ENCODE results near the gene OR52W1. TPM values are rescaled to one million over a fixed set of nuclear protein-coding genes. Genes with fewer than 3 reads are reported as not detected.

Gene OR52W1
- total and polyA plus RNA-seq, 10 of the 15 experiments (the other 5 are each of a cell fraction or from before 2014, with no cell fraction given), result not detected

DNA sequence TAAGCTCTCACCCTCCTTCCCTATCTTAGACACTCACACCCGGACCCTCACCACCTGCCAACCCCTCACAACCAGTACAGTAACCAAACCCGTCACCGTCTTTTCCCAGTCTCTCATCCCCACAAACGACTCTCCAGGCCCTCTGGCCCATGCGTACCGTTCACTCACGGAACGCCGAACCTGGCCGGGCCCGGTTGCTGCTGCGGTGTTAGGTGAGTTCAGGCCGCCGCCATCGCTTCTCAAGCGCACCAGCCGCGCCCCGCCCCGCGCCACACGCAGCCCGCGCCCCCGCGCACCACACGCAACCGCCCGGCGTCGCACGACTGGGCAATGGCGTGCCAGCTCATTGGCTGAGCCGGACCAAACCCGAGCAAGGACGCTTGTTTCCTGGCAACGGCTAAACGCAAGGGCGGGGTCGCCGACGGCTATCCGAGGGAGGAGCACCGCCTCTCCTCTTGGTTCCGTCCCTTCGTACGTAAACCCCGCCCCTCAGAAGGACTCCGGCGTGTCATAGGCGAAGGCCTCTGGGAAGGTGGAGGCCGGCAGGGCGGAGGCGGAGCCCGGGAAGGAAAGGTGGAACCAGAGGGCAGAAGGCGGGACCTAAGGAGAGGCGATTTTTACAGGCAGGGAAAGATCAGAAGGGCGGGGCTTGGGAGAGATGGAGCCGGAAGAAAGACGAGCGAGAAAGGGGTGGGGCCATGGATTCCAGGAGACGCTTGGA, 35.5 kb downstream of the OR52W1 start, which contains the start of gene FHIP1B (continued):
- no peak for TF ChIP-seq ESRRA (IDR thresholded peaks at IDR 0.05; ENCODE audit: low read length)
- TF ChIP-seq BHLHE40 (IDR thresholded peaks at IDR 0.05; ENCODE audit: borderline replicate concordance in 1 of 2, low read depth in 2 of 2, low read length in 1 of 2), result peak; percentile 29 to 81; a peak in 3 of 4 replicates
- no peak for TF ChIP-seq FOXK2 (IDR thresholded peaks at IDR 0.05)
- TF ChIP-seq, protein P1, sequence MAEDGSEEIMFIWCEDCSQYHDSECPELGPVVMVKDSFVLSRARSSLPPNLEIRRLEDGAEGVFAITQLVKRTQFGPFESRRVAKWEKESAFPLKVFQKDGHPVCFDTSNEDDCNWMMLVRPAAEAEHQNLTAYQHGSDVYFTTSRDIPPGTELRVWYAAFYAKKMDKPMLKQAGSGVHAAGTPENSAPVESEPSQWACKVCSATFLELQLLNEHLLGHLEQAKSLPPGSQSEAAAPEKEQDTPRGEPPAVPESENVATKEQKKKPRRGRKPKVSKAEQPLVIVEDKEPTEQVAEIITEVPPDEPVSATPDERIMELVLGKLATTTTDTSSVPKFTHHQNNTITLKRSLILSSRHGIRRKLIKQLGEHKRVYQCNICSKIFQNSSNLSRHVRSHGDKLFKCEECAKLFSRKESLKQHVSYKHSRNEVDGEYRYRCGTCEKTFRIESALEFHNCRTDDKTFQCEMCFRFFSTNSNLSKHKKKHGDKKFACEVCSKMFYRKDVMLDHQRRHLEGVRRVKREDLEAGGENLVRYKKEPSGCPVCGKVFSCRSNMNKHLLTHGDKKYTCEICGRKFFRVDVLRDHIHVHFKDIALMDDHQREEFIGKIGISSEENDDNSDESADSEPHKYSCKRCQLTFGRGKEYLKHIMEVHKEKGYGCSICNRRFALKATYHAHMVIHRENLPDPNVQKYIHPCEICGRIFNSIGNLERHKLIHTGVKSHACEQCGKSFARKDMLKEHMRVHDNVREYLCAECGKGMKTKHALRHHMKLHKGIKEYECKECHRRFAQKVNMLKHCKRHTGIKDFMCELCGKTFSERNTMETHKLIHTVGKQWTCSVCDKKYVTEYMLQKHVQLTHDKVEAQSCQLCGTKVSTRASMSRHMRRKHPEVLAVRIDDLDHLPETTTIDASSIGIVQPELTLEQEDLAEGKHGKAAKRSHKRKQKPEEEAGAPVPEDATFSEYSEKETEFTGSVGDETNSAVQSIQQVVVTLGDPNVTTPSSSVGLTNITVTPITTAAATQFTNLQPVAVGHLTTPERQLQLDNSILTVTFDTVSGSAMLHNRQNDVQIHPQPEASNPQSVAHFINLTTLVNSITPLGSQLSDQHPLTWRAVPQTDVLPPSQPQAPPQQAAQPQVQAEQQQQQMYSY (CRISPR knock-in tag; IDR thresholded peaks at IDR 0.05), result no peak
- TF ChIP-seq NFXL1 (IDR thresholded peaks at IDR 0.05; ENCODE audit: borderline replicate concordance), result no peak
- no peak for TF ChIP-seq TARDBP (IDR thresholded peaks at IDR 0.05; ENCODE audit: borderline replicate concordance)
- TF ChIP-seq SPI1 (IDR thresholded peaks at IDR 0.05; ENCODE audit: borderline replicate concordance, insufficient read depth, low read depth, low read length), result no peak
- TF ChIP-seq NBN (IDR thresholded peaks at IDR 0.05), result peak; percentile 59
- TF ChIP-seq POLR2A (IDR thresholded peaks at IDR 0.05; ENCODE audit: low read depth, low read length), result peak; percentile 83
- TF ChIP-seq GABPA (IDR thresholded peaks at IDR 0.05; ENCODE audit: low read depth), result no peak
- TF ChIP-seq BRCA1 (IDR thresholded peaks at IDR 0.05; ENCODE audit: low read depth, low read length), result no peak
- no peak for TF ChIP-seq FOXM1 (IDR thresholded peaks at IDR 0.05; ENCODE audit: low read depth, low read length)
- TF ChIP-seq, protein P2, sequence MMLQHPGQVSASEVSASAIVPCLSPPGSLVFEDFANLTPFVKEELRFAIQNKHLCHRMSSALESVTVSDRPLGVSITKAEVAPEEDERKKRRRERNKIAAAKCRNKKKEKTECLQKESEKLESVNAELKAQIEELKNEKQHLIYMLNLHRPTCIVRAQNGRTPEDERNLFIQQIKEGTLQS (IDR thresholded peaks at IDR 0.05; ENCODE audit: borderline replicate concordance, extremely low read depth, low read depth, low read length), result no peak
- peak; percentile 64; the same call in 1 of the 2 replicates for TF ChIP-seq RB1 (IDR thresholded peaks at IDR 0.05; ENCODE audit: borderline replicate concordance)
- no peak for TF ChIP-seq MTA2 (IDR thresholded peaks at IDR 0.05; ENCODE audit: low read depth)
- TF ChIP-seq SREBF2 (IDR thresholded peaks at IDR 0.05; ENCODE audit: low read length), result no peak
- no peak for TF ChIP-seq KDM1A (IDR thresholded peaks at IDR 0.05; ENCODE audit: borderline replicate concordance)
- TF ChIP-seq ETV6 (conservative IDR thresholded peaks at IDR 0.05 in 1 of 2, IDR thresholded peaks at IDR 0.05 in 1 of 2; ENCODE audit: borderline replicate concordance in 1 of 2, low read depth in 1 of 2), result no peak
- no peak for TF ChIP-seq RELA (IDR thresholded peaks at IDR 0.05; ENCODE audit: borderline replicate concordance, partially characterized antibody)
- TF ChIP-seq, protein P3, sequence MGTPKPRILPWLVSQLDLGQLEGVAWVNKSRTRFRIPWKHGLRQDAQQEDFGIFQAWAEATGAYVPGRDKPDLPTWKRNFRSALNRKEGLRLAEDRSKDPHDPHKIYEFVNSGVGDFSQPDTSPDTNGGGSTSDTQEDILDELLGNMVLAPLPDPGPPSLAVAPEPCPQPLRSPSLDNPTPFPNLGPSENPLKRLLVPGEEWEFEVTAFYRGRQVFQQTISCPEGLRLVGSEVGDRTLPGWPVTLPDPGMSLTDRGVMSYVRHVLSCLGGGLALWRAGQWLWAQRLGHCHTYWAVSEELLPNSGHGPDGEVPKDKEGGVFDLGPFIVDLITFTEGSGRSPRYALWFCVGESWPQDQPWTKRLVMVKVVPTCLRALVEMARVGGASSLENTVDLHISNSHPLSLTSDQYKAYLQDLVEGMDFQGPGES (IDR thresholded peaks at IDR 0.05), result peak; percentile 65
- 0 out of 2 replicates have a peak, but pooled peaks have one; percentile 65 for TF ChIP-seq STAT1 (conservative IDR thresholded peaks at IDR 0.05)
- TF ChIP-seq SP1 (IDR thresholded peaks at IDR 0.05; ENCODE audit: low read depth, low read length), result peak; percentile 62
- TF ChIP-seq, protein P4, sequence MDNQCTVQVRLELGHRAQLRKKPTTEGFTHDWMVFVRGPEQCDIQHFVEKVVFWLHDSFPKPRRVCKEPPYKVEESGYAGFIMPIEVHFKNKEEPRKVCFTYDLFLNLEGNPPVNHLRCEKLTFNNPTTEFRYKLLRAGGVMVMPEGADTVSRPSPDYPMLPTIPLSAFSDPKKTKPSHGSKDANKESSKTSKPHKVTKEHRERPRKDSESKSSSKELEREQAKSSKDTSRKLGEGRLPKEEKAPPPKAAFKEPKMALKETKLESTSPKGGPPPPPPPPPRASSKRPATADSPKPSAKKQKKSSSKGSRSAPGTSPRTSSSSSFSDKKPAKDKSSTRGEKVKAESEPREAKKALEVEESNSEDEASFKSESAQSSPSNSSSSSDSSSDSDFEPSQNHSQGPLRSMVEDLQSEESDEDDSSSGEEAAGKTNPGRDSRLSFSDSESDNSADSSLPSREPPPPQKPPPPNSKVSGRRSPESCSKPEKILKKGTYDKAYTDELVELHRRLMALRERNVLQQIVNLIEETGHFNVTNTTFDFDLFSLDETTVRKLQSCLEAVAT (IDR thresholded peaks at IDR 0.05), result peak; percentile 65; the same call in 1 of the 2 replicates
- TF ChIP-seq MYB (IDR thresholded peaks at IDR 0.05; ENCODE audit: borderline replicate concordance, low read depth, low read length), result no peak
- no peak for TF ChIP-seq SUPT20H (IDR thresholded peaks at IDR 0.05; ENCODE audit: borderline replicate concordance, control insufficient read depth, low read depth, low read length)

Data from GM12878 (cell line).